Measurements from ENCODE around the gene TGFBR3. TPM values are rescaled to one million over a fixed set of nuclear protein-coding genes. Genes with fewer than 3 reads are reported as not detected.

The TGFBR3 gene
- total RNA-seq, 1 experiment from 2014 or later, result 14.5 TPM

- intact Hi-C loops (cut with micrococcal nuclease; ENCODE audit: unreplicated experiment) (no loop called here), in situ Hi-C loops (cut with HindIII; ENCODE audit: low pct_unique_long_range_greater_than_20kb, low sequenced_read_pairs) (no loop called here)
- ATAC-seq (no peak), DNase-seq (ENCODE audit: low read depth, low spot score) (no peak)
- Histone ChIP-seq H3K27me3 (ENCODE audit: control insufficient read depth, insufficient read depth, low read length) (no peaks in the 10 kb centered on the region), H3K9me3 (ENCODE audit: control insufficient read depth, insufficient read depth, low read depth, low read length) (no peaks in the 10 kb centered on the region), H3K4me1 (ENCODE audit: control insufficient read depth, insufficient read depth, low read length) (no peaks in the 10 kb centered on the region), H3K4me3 (ENCODE audit: low read depth in 2 of 2, low read length in 2 of 2) (no peak overlapping the region), H3K36me3 (ENCODE audit: control insufficient read depth, insufficient read depth, low read length) (no peaks in the 10 kb centered on the region), H3K27ac (ENCODE audit: low read length) (no peak overlapping the region)
- no peak for TF ChIP-seq SIN3A (IDR thresholded peaks at IDR 0.05; ENCODE audit: borderline replicate concordance, insufficient read depth, low read depth, low read length)
- no peak for TF ChIP-seq REST (IDR thresholded peaks at IDR 0.05; ENCODE audit: insufficient read depth in 1 of 2, low read depth in 2 of 2, low read length in 1 of 2)
- no peak for TF ChIP-seq CTCF (IDR thresholded peaks at IDR 0.05)
- no peak for TF ChIP-seq POLR2AphosphoS5 (IDR thresholded peaks at IDR 0.05; ENCODE audit: low read depth, low read length)
- TF ChIP-seq TCF7L2 (IDR thresholded peaks at IDR 0.05; ENCODE audit: low read depth, low read length), result no peak
- BruUV-seq (replicated peaks), result no TSS peak
- ChIA-PET CTCF (no interaction called here), POLR2A (no interaction called here)
Observed at GRCh38 chr1:91720044-91720443, 165.9 kb downstream of the TGFBR3 start.

GRCh38 chr1:91718877-91719276, 167.1 kb downstream of the TGFBR3 start:
- no TSS peak for BruUV-seq (replicated peaks)
- intact Hi-C loops (cut with micrococcal nuclease; ENCODE audit: unreplicated experiment), result no loop called here
- H3K4me1 ChIP-seq (ENCODE audit: control insufficient read depth, insufficient read depth, low read length), result no peaks in the 10 kb centered on the region
- H3K27ac ChIP-seq (ENCODE audit: low read length), result no peak overlapping the region
- in situ Hi-C loops (cut with HindIII; ENCODE audit: low pct_unique_long_range_greater_than_20kb, low sequenced_read_pairs), result no loop called here
- no peak for DNase-seq (ENCODE audit: low read depth, low spot score)
- no peaks in the 10 kb centered on the region for H3K27me3 ChIP-seq (ENCODE audit: control insufficient read depth, insufficient read depth, low read length)
- H3K9me3 ChIP-seq (ENCODE audit: control insufficient read depth, insufficient read depth, low read depth, low read length), result no peaks in the 10 kb centered on the region
- ChIA-PET CTCF (no interaction called here), POLR2A (no interaction called here)
- no peak overlapping the region for H3K4me3 ChIP-seq (ENCODE audit: low read depth in 2 of 2, low read length in 2 of 2)
- ATAC-seq, result no peak
- TF ChIP-seq CTCF (IDR thresholded peaks at IDR 0.05) (no peak), REST (IDR thresholded peaks at IDR 0.05; ENCODE audit: insufficient read depth in 1 of 2, low read depth in 2 of 2, low read length in 1 of 2) (no peak)
- no peaks in the 10 kb centered on the region for H3K36me3 ChIP-seq (ENCODE audit: control insufficient read depth, insufficient read depth, low read length)

Data from Panc1 (cell line).